Hepatic stellate cell (primary cell): ENCODE measurements around the gene TRAPPC12.

Experiments used
- DNase-seq: peaks from one replicate; pipeline ENCODE4 v3.0.0; 2011; ENCODE audit warnings: low spot score

Gene TRAPPC12

GRCh38 chr2:3456125-3456524, 76.6 kb downstream of the TRAPPC12 start:
- DNase-seq, result no peak

GRCh38 chr2:3457524-3458395, 78.3 kb downstream of the TRAPPC12 start:
- no peak for DNase-seq

GRCh38 chr2:3458396-3459184, 79.1 kb downstream of the TRAPPC12 start:
- no peak for DNase-seq

- DNase-seq, result no peak
These were observed 79.9 kb downstream of the TRAPPC12 start for GRCh38 chr2:3459185-3460015.

- DNase-seq, result no peak
These were observed 80.7 kb downstream of the TRAPPC12 start for GRCh38 chr2:3460156-3460555.

GRCh38 chr2:3460831-3461800, 81.6 kb downstream of the TRAPPC12 start:
- DNase-seq, result no peak

- peak; percentile 67 for DNase-seq
These were observed 82.5 kb downstream of the TRAPPC12 start for GRCh38 chr2:3461801-3462492.

GRCh38 chr2:3462493-3463104, 83.1 kb downstream of the TRAPPC12 start:
- no peak for DNase-seq

GRCh38 chr2:3463186-3463835, 83.8 kb downstream of the TRAPPC12 start:
- no peak for DNase-seq

GRCh38 chr2:3463944-3464343, 84.5 kb downstream of the TRAPPC12 start:
- DNase-seq, result no peak

GRCh38 chr2:3464401-3465005, 85.0 kb downstream of the TRAPPC12 start:
- no peak for DNase-seq

GRCh38 chr2:3465328-3465727, 85.8 kb downstream of the TRAPPC12 start:
- no peak for DNase-seq

GRCh38 chr2:3465844-3466481, 86.5 kb downstream of the TRAPPC12 start:
- peak; percentile 97 for DNase-seq

GRCh38 chr2:3466482-3466863, 87.0 kb downstream of the TRAPPC12 start:
- no peak for DNase-seq

- DNase-seq, result no peak
These were observed 87.5 kb downstream of the TRAPPC12 start for GRCh38 chr2:3466966-3467365.

- DNase-seq, result no peak
These were observed 88.2 kb downstream of the TRAPPC12 start for GRCh38 chr2:3467654-3468053.

- no peak for DNase-seq
These were observed 88.9 kb downstream of the TRAPPC12 start for GRCh38 chr2:3468296-3468988.

- DNase-seq, result no peak
These were observed 90.0 kb downstream of the TRAPPC12 start for GRCh38 chr2:3469486-3469885.
